Neural progenitor cell (in vitro differentiated cells): Measurements from ENCODE around the gene MTMR6. TPM values are rescaled to one million over a fixed set of nuclear protein-coding genes. Genes with fewer than 3 reads are reported as not detected.
"Not testable (repeated sequence)": the region's sequence is repeated elsewhere in the genome, so short reads cannot be mapped to it uniquely, and the experiment has no call there.

ENCODE experiments used
- DNase-seq: peaks from one replicate; pipeline ENCODE4 v3.0.0-alpha.2; 2016; ENCODE audit warnings: low spot score
- H2AFZ ChIP-seq: fragments of 200-600 bp; sonication (generic); replicated peaks from 2 replicates; pipeline ENCODE4 v1.6.1; 2016; ENCODE audit warnings: antibody characterized with exemption
- H3F3A ChIP-seq: fragments of 200-600 bp; sonication (generic); 2 replicates; pipeline ENCODE4 v1.6.1; 2016; ENCODE audit warnings: antibody characterized with exemption, low read depth
- H3K27ac ChIP-seq: fragments of 200-600 bp; sonication (generic); 2 replicates; pipeline ENCODE4 v1.5.1; 2016; ENCODE audit warnings: mild to moderate bottlenecking
- H3K27me3 ChIP-seq: fragments of 200-600 bp; sonication (generic); 2 replicates; pipeline ENCODE4 v1.6.1; 2016; ENCODE audit warnings: mild to moderate bottlenecking, moderate library complexity
- H3K36me3 ChIP-seq: fragments of 200-600 bp; sonication (generic); 2 replicates; pipeline ENCODE4 v1.5.1; 2016
- H3K4me1 ChIP-seq: fragments of 200-600 bp; sonication (generic); 2 replicates; pipeline ENCODE4 v1.6.1; 2016; ENCODE audit warnings: mixed run types
- H3K4me2 ChIP-seq: fragments of 200-600 bp; sonication (generic); 2 replicates; pipeline ENCODE4 v1.6.1; 2016
- H3K4me3 ChIP-seq: fragments of 200-600 bp; sonication (generic); 2 replicates; pipeline ENCODE4 v1.5.1; 2016
- H3K79me2 ChIP-seq: fragments of 200-600 bp; sonication (generic); 2 replicates; pipeline ENCODE4 v1.6.1; 2016; ENCODE audit warnings: low read depth
- H3K9ac ChIP-seq: fragments of 200-600 bp; sonication (generic); 2 replicates; pipeline ENCODE4 v1.6.1; 2016
- H3K9me3 ChIP-seq: fragments of 200-600 bp; sonication (generic); 2 replicates; pipeline ENCODE4 v1.5.1; 2016; ENCODE audit warnings: low read depth
- H4K20me1 ChIP-seq: fragments of 200-600 bp; sonication (generic); 2 replicates; pipeline ENCODE4 v1.6.1; 2016; ENCODE audit warnings: low read depth
- H3K27ac Mint-ChIP-seq: 3 replicates; pipeline ENCODE4 v1.8.0; 2021; ENCODE audit warnings: mixed read lengths
- H3K27me3 Mint-ChIP-seq: 2 replicates; pipeline ENCODE4 v1.8.0; 2022; ENCODE audit warnings: low read depth, mild to moderate bottlenecking, inconsistent platforms, moderate library complexity, mixed read lengths; ENCODE audit not compliant: insufficient read depth
- H3K36me3 Mint-ChIP-seq: 3 replicates; pipeline ENCODE4 v1.8.0; 2021; ENCODE audit warnings: mixed read lengths
- H3K4me1 Mint-ChIP-seq: 3 replicates; pipeline ENCODE4 v1.8.0; 2021; ENCODE audit warnings: mixed read lengths
- H3K4me3 Mint-ChIP-seq: 3 replicates; pipeline ENCODE4 v1.8.0; 2021; ENCODE audit warnings: mild to moderate bottlenecking, moderate library complexity, mixed read lengths
- H3K9me3 Mint-ChIP-seq: 3 replicates; pipeline ENCODE4 v1.8.0; 2020; ENCODE audit warnings: mixed read lengths
- EZH2 ChIP-seq: fragments of 200-600 bp; sonication (generic); IDR thresholded peaks from 2 replicates; pipeline ENCODE4 v1.6.1; 2017; ENCODE audit warnings: antibody characterized with exemption, mild to moderate bottlenecking, moderate library complexity
- EZH2phosphoT487 ChIP-seq: fragments of 200-600 bp; sonication (generic); IDR thresholded peaks from 2 replicates; pipeline ENCODE4 v1.6.1; 2017; ENCODE audit warnings: antibody characterized with exemption
- total RNA-seq: library from RNA; depleted of rRNA; stranded (reverse); fragments of >200 nt; gene quantifications from 2 replicates; pipeline ENCODE4 v1.2.3, GENCODE V29; 2015; ENCODE audit warnings: low replicate concordance
- TF ChIP-seq, protein P1 (sequence below): fragments of 200-600 bp; sonication (generic); IDR thresholded peaks from 2 replicates; pipeline ENCODE4 v1.5.1; 2017; ENCODE audit warnings: antibody characterized with exemption, mild to moderate bottlenecking

The MTMR6 gene
- total RNA-seq, 1 donor from 2014 or later, result 19.1 TPM

DNA sequence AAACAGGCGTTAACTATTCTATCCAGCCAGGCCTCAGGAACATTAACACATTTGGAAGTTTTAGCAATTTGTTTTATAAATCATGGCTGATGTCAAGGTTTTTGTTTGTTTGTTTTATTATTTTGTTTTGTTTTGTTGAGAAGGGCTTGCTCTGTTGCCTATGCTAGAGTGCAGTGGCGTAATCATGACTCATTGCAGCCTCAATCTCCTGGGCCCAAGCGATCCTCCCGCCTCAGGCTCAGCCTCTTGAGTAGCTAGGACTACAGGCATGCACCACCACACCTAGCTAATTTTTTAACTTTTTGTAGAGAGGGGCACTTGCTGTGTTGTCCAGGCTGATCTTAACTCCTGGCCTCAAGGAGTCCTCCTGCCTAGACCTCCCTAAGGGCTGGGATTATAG lies 42.4 kb upstream of the MTMR6 start:
- H2AFZ ChIP-seq, result no peak overlapping the region
- TF ChIP-seq, protein P1, sequence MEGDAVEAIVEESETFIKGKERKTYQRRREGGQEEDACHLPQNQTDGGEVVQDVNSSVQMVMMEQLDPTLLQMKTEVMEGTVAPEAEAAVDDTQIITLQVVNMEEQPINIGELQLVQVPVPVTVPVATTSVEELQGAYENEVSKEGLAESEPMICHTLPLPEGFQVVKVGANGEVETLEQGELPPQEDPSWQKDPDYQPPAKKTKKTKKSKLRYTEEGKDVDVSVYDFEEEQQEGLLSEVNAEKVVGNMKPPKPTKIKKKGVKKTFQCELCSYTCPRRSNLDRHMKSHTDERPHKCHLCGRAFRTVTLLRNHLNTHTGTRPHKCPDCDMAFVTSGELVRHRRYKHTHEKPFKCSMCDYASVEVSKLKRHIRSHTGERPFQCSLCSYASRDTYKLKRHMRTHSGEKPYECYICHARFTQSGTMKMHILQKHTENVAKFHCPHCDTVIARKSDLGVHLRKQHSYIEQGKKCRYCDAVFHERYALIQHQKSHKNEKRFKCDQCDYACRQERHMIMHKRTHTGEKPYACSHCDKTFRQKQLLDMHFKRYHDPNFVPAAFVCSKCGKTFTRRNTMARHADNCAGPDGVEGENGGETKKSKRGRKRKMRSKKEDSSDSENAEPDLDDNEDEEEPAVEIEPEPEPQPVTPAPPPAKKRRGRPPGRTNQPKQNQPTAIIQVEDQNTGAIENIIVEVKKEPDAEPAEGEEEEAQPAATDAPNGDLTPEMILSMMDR, result no peak
- no peak for TF ChIP-seq EZH2phosphoT487
- H3K4me1 Mint-ChIP-seq, result no peaks in the 10 kb centered on the region
- no peaks in the 10 kb centered on the region for H3K27me3 Mint-ChIP-seq
- H3K36me3 ChIP-seq, result peaks cover 38% of the 10 kb centered on the region
- peaks cover 14% of the 10 kb centered on the region for H4K20me1 ChIP-seq
- no peak overlapping the region for H3K4me2 ChIP-seq
- H3K9me3 ChIP-seq, result no peaks in the 10 kb centered on the region
- H3K4me3 Mint-ChIP-seq, result no peak overlapping the region
- H3K36me3 Mint-ChIP-seq, result peaks cover 22% of the 10 kb centered on the region
- no peaks in the 10 kb centered on the region for H3K4me1 ChIP-seq
- no peak for DNase-seq
- H3K27me3 ChIP-seq, result no peaks in the 10 kb centered on the region
- no peak overlapping the region for H3K27ac Mint-ChIP-seq
- peaks cover 9% of the 10 kb centered on the region for H3K79me2 ChIP-seq
- H3K9me3 Mint-ChIP-seq, result no peaks in the 10 kb centered on the region
- no peak overlapping the region for H3K4me3 ChIP-seq
- H3F3A ChIP-seq, result peaks cover 6% of the 10 kb centered on the region
- H3K9ac ChIP-seq, result no peak overlapping the region
- H3K27ac ChIP-seq, result no peak overlapping the region

GRCh38 chr13:25324100-25324499 lies 36.8 kb upstream of the MTMR6 start:
- H3K4me3 ChIP-seq, result no peak overlapping the region
- H3K27ac Mint-ChIP-seq, result no peak overlapping the region
- H4K20me1 ChIP-seq, result no peaks in the 10 kb centered on the region
- H2AFZ ChIP-seq, result no peak overlapping the region
- H3K36me3 Mint-ChIP-seq, result peaks cover 12% of the 10 kb centered on the region
- H3K27me3 Mint-ChIP-seq, result no peaks in the 10 kb centered on the region
- H3K4me2 ChIP-seq, result no peak overlapping the region
- H3K9me3 ChIP-seq, result no peaks in the 10 kb centered on the region
- H3K9ac ChIP-seq, result no peak overlapping the region
- no peaks in the 10 kb centered on the region for H3K27me3 ChIP-seq
- DNase-seq, result no peak
- H3K79me2 ChIP-seq, result no peaks in the 10 kb centered on the region
- H3K9me3 Mint-ChIP-seq, result no peaks in the 10 kb centered on the region
- peaks cover 49% of the 10 kb centered on the region for H3K36me3 ChIP-seq
- TF ChIP-seq, protein P1, result no peak
- TF ChIP-seq EZH2, result no peak
- no peak for TF ChIP-seq EZH2phosphoT487
- H3K27ac ChIP-seq, result no peak overlapping the region
- no peaks in the 10 kb centered on the region for H3K4me1 Mint-ChIP-seq
- H3F3A ChIP-seq, result no peaks in the 10 kb centered on the region
- H3K4me1 ChIP-seq, result no peaks in the 10 kb centered on the region
- no peak overlapping the region for H3K4me3 Mint-ChIP-seq

- H3K27me3 Mint-ChIP-seq, result no peaks in the 10 kb centered on the region
- no peaks in the 10 kb centered on the region for H3K9me3 Mint-ChIP-seq
- Histone ChIP-seq H2AFZ (no peak overlapping the region), H3K4me3 (no peak overlapping the region), H3K9ac (no peak overlapping the region), H4K20me1 (peaks cover 24% of the 10 kb centered on the region), H3K36me3 (peaks cover 43% of the 10 kb centered on the region), H3K27ac (no peak overlapping the region), H3K27me3 (no peaks in the 10 kb centered on the region), H3K9me3 (no peaks in the 10 kb centered on the region), H3F3A (no peaks in the 10 kb centered on the region), H3K4me1 (no peaks in the 10 kb centered on the region), H3K4me2 (no peak overlapping the region), H3K79me2 (peaks cover 8% of the 10 kb centered on the region)
- H3K4me3 Mint-ChIP-seq, result no peak overlapping the region
- DNase-seq, result no peak
- no peaks in the 10 kb centered on the region for H3K4me1 Mint-ChIP-seq
- H3K27ac Mint-ChIP-seq, result no peak overlapping the region
- TF ChIP-seq EZH2phosphoT487, result no peak
- TF ChIP-seq EZH2, result no peak
- TF ChIP-seq, protein P1, result no peak
- H3K36me3 Mint-ChIP-seq, result peaks cover 18% of the 10 kb centered on the region
Measured at GRCh38 chr13:25319771-25320170, 32.5 kb upstream of the MTMR6 start.

DNA sequence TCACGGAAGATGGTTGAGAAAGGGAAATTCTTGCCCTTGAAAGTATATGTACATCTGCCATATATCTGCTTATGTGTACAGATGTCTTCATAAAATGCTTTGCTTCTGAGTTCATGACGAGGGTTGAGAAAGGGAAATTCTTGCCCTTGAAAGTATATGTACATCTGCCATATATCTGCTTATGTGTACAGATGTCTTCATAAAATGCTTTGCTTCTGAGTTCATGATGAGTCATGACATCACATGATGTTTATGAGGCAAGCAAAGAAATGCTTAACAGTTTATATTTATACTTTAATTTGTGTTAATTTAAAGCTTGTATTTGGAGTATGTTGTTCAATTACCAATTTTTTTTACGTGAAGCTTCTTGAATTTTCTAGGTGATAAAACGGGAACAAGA lies 31.7 kb upstream of the MTMR6 start:
- H3K27me3 ChIP-seq, H3K4me2 ChIP-seq, H3K9me3 Mint-ChIP-seq, H3K27ac Mint-ChIP-seq, H3F3A ChIP-seq, H3K27me3 Mint-ChIP-seq, H3K79me2 ChIP-seq, H3K4me3 Mint-ChIP-seq, H3K4me1 Mint-ChIP-seq, H3K9me3 ChIP-seq, DNase-seq, H3K9ac ChIP-seq, H3K27ac ChIP-seq, H3K4me3 ChIP-seq, H2AFZ ChIP-seq, H3K4me1 ChIP-seq: not testable (repeated sequence)
- Histone ChIP-seq H4K20me1 (peaks cover 24% of the 10 kb centered on the region), H3K36me3 (peaks cover 38% of the 10 kb centered on the region)
- H3K36me3 Mint-ChIP-seq, result peaks cover 15% of the 10 kb centered on the region
